MCF 10A (cell line): ENCODE measurements around the gene NFIA. TPM values are rescaled to one million over a fixed set of nuclear protein-coding genes. Genes with fewer than 3 reads are reported as not detected.

ENCODE experiments used
- BruUV-seq: library from RNA; stranded (reverse); fragments of 400-500 nt; replicated peaks from 2 replicates; lab custom pipeline; 2021; lab: Mats Ljungman, UMichigan
- CTCF ChIA-PET: fragments of 300-600 bp; sonication (Branson Sonifier 250); formaldehyde crosslinking; extraction: SDS; loops from one replicate; lab custom pipeline; 2021; ENCODE audit warnings: antibody characterized with exemption, inconsistent platforms; lab: Yijun Ruan, JAX
- POLR2A ChIA-PET: fragments of 300-600, 350-650 bp; sonication (Branson Sonifier 250); formaldehyde crosslinking; extraction: SDS; loops from one replicate; lab custom pipeline; 2020; ENCODE audit warnings: antibody characterized with exemption, inconsistent platforms; lab: Yijun Ruan, JAX
- DNase-seq: peaks from one replicate; pipeline ENCODE4 v3.0.0-alpha.2; 2018; ENCODE audit not compliant: unreplicated experiment
- H3K27ac Mint-ChIP-seq: one replicate; pipeline ENCODE4 v1.8.0; 2022; ENCODE audit warnings: mild to moderate bottlenecking, low read depth, mixed read lengths; ENCODE audit not compliant: unreplicated experiment
- H3K27me3 Mint-ChIP-seq: one replicate; pipeline ENCODE4 v1.8.0; 2022; ENCODE audit warnings: mixed read lengths; ENCODE audit not compliant: insufficient read depth, unreplicated experiment
- H3K36me3 Mint-ChIP-seq: one replicate; pipeline ENCODE4 v1.8.0; 2022; ENCODE audit warnings: mild to moderate bottlenecking, moderate library complexity, mixed read lengths; ENCODE audit not compliant: insufficient read depth, unreplicated experiment
- H3K4me1 Mint-ChIP-seq: one replicate; pipeline ENCODE4 v1.8.0; 2022; ENCODE audit warnings: mixed read lengths; ENCODE audit not compliant: insufficient read depth, unreplicated experiment
- H3K4me3 Mint-ChIP-seq: one replicate; pipeline ENCODE4 v1.8.0; 2022; ENCODE audit warnings: mild to moderate bottlenecking, moderate library complexity, mixed read lengths; ENCODE audit not compliant: unreplicated experiment
- H3K9me3 Mint-ChIP-seq: one replicate; pipeline ENCODE4 v1.8.0; 2022; ENCODE audit warnings: mixed read lengths; ENCODE audit not compliant: unreplicated experiment
- CTCF ChIP-seq: fragments of 200-600 bp; IDR thresholded peaks from one replicate; pipeline ENCODE4 v1.8.0; 2022; ENCODE audit warnings: antibody characterized with exemption, mild to moderate bottlenecking; ENCODE audit not compliant: unreplicated experiment
- intact Hi-C: fragments of 100-400 bp; cut with micrococcal nuclease; formaldehyde crosslinking; loops from 2 replicates; pipeline ENCODE4 v1.14.1; 2022
- total RNA-seq: library from RNA; stranded (reverse); gene quantifications from 2 replicates; pipeline ENCODE4 v1.2.3, GENCODE V29; 2022

NFIA gene
- total RNA-seq, 1 experiment from 2014 or later: 54.8 TPM

GRCh38 chr1:61187352-61188086 is 105.2 kb downstream of the NFIA start:
- intact Hi-C loops: no loop called here
- no peak for DNase-seq
- CTCF ChIA-PET: interaction anchor here (0.6 kb wide), 1 partner anchor 13 kb away, joined by 3 read pairs; no protein-coding TSS in a partner anchor
- H3K27me3 Mint-ChIP-seq: no peaks in the 10 kb centered on the region
- no peaks in the 10 kb centered on the region for H3K9me3 Mint-ChIP-seq
- no peak overlapping the region for H3K4me3 Mint-ChIP-seq
- no peak for TF ChIP-seq CTCF
- POLR2A ChIA-PET: no interaction called here
- H3K36me3 Mint-ChIP-seq: peaks cover 5% of the 10 kb centered on the region
- no TSS peak for BruUV-seq
- no peak overlapping the region for H3K27ac Mint-ChIP-seq
- peaks cover 27% of the 10 kb centered on the region for H3K4me1 Mint-ChIP-seq

- intact Hi-C loops: no loop called here
- Mint-ChIP-seq H3K4me1 (peaks cover 18% of the 10 kb centered on the region), H3K36me3 (peaks cover 5% of the 10 kb centered on the region), H3K27ac (peak overlapping the region; percentile 3), H3K9me3 (no peaks in the 10 kb centered on the region), H3K27me3 (no peaks in the 10 kb centered on the region), H3K4me3 (no peak overlapping the region)
- no peak for DNase-seq
- no peak for TF ChIP-seq CTCF
- BruUV-seq: no TSS peak
- CTCF ChIA-PET: interaction anchor here (1.2 to 1.5 kb wide), 2 partner anchors 9 to 140 kb away, joined by 5 read pairs; no protein-coding TSS in a partner anchor
- POLR2A ChIA-PET: interaction anchor here (1.1 to 1.5 kb wide), 2 partner anchors 11 to 78 kb away, joined by 4 to 7 read pairs; no protein-coding TSS in a partner anchor
These were observed 107.8 kb downstream of the NFIA start for GRCh38 chr1:61190153-61190552.

- Mint-ChIP-seq H3K9me3 (no peaks in the 10 kb centered on the region), H3K4me3 (no peak overlapping the region), H3K4me1 (peaks cover 11% of the 10 kb centered on the region), H3K36me3 (peaks cover 5% of the 10 kb centered on the region), H3K27me3 (no peaks in the 10 kb centered on the region), H3K27ac (peak overlapping the region; percentile 3)
- intact Hi-C loops: no loop called here
- POLR2A ChIA-PET: interaction anchor here (1.5 kb wide), 1 partner anchor 12 kb away, joined by 4 read pairs; no protein-coding TSS in a partner anchor
- DNase-seq: no peak
- BruUV-seq: no TSS peak
- CTCF ChIA-PET: interaction anchor here (0.6 to 1.5 kb wide), 3 partner anchors 8 to 141 kb away, joined by 4 to 5 read pairs (median 5); no protein-coding TSS in a partner anchor
- no peak for TF ChIP-seq CTCF
These were observed 108.5 kb downstream of the NFIA start for GRCh38 chr1:61190618-61191432.

- no peak for DNase-seq
- H3K27me3 Mint-ChIP-seq: no peaks in the 10 kb centered on the region
- CTCF ChIA-PET: interaction anchor here (0.6 to 0.7 kb wide), 2 partner anchors 33 to 1477 kb away, joined by 4 read pairs; no protein-coding TSS in a partner anchor
- H3K4me3 Mint-ChIP-seq: no peak overlapping the region
- BruUV-seq: no TSS peak
- H3K36me3 Mint-ChIP-seq: peaks cover under 1% of the 10 kb centered on the region
- H3K4me1 Mint-ChIP-seq: peaks cover 6% of the 10 kb centered on the region
- TF ChIP-seq CTCF: no peak
- no peaks in the 10 kb centered on the region for H3K9me3 Mint-ChIP-seq
- POLR2A ChIA-PET: no interaction called here
- H3K27ac Mint-ChIP-seq: no peak overlapping the region
- intact Hi-C loops: no loop called here
These were observed 109.0 kb downstream of the NFIA start for GRCh38 chr1:61191433-61191720.
